Keratinocyte (primary cell): ENCODE measurements around the gene TARS2.

Experiments used
- EZH2 ChIP-seq: IDR thresholded peaks from one replicate; pipeline ENCODE4 v1.6.1; 2012; ENCODE audit warnings: inconsistent platforms, mild to moderate bottlenecking, low read length, moderate library complexity
- TF ChIP-seq, protein P1 (sequence below), 3 experiments: IDR thresholded peaks in 1 of 3; conservative IDR thresholded peaks in 1 of 3; optimal IDR thresholded peaks in 1 of 3; 2 replicates in 2 of 3; 3 replicates in 1 of 3; pipeline versions ENCODE3 to v1.5.1; 2011; ENCODE audit warnings: low read length in 3 of 3, mild to moderate bottlenecking in 3 of 3, moderate library complexity in 2 of 3, control low read depth in 1 of 3, inconsistent platforms in 1 of 3; ENCODE audit not compliant: insufficient read depth in 2 of 3; ENCODE audit errors: extremely low read depth in 1 of 3

- TF ChIP-seq, protein P1, sequence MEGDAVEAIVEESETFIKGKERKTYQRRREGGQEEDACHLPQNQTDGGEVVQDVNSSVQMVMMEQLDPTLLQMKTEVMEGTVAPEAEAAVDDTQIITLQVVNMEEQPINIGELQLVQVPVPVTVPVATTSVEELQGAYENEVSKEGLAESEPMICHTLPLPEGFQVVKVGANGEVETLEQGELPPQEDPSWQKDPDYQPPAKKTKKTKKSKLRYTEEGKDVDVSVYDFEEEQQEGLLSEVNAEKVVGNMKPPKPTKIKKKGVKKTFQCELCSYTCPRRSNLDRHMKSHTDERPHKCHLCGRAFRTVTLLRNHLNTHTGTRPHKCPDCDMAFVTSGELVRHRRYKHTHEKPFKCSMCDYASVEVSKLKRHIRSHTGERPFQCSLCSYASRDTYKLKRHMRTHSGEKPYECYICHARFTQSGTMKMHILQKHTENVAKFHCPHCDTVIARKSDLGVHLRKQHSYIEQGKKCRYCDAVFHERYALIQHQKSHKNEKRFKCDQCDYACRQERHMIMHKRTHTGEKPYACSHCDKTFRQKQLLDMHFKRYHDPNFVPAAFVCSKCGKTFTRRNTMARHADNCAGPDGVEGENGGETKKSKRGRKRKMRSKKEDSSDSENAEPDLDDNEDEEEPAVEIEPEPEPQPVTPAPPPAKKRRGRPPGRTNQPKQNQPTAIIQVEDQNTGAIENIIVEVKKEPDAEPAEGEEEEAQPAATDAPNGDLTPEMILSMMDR (optimal IDR thresholded peaks at IDR 0.05 in 1 of 3, IDR thresholded peaks at IDR 0.05 in 1 of 3, conservative IDR thresholded peaks at IDR 0.05 in 1 of 3; ENCODE audit: extremely low read depth in 1 of 3, insufficient read depth in 2 of 3, low read length in 3 of 3), result no peak
- no peak for TF ChIP-seq EZH2
Observed at GRCh38 chr1:150543500-150544143, 56.4 kb downstream of the TARS2 start.
